HepG2 (cell line): ENCODE results near the gene KAZN. TPM values are rescaled to one million over a fixed set of nuclear protein-coding genes. Genes with fewer than 3 reads are reported as not detected.

Source experiments
- ATAC-seq: fragments of 200-7000 bp; cut with Tn5 transposase; 3 replicates; pipeline ENCODE4 v1.9.1; 2020; ENCODE audit warnings: mild to moderate bottlenecking, moderate library complexity
- BruUV-seq: library from RNA; stranded (reverse); fragments of 400-500 nt; replicated peaks from 2 replicates; lab custom pipeline; 2021; lab: Mats Ljungman, UMichigan
- CTCF ChIA-PET: fragments of 300-600 bp; formaldehyde crosslinking; extraction: SDS; loops from one replicate; lab custom pipeline; 2021; ENCODE audit warnings: low total read pairs, inconsistent platforms, low intra/inter-chr PET ratio; lab: Yijun Ruan, JAX
- POLR2A ChIA-PET: fragments of 350-600 bp; sonication (Branson Sonifier 250); formaldehyde crosslinking; loops from one replicate; lab custom pipeline; 2020; ENCODE audit warnings: antibody characterized with exemption, inconsistent platforms; lab: Yijun Ruan, JAX
- DNase-seq: peaks from one replicate; pipeline ENCODE4 v3.0.0-alpha.2; 2015; ENCODE audit warnings: low spot score
- FAIRE-seq: peaks from 3 replicates; lab custom pipeline; 2011; peaks lifted over from hg19 to GRCh38; lab: Jason Lieb, UNC
- H2AFZ ChIP-seq: one replicate; pipeline ENCODE4 v1.6.1; 2011; ENCODE audit warnings: low read length, inconsistent platforms
- H3K27ac ChIP-seq: fragments of 300-600 bp; 3 replicates; pipeline ENCODE4 v1.8.0; 2011; ENCODE audit warnings: mixed run types, mild to moderate bottlenecking, mixed read lengths, low read length, inconsistent platforms; ENCODE audit not compliant: insufficient read depth; ENCODE audit errors: extremely low read length
- H3K27me3 ChIP-seq, 2 experiments: fragments of 200-600 bp in 1 of 2; 2 replicates in 1 of 2; 3 replicates in 1 of 2; pipeline versions ENCODE4 v1.6.0 to v1.8.0; 2011; ENCODE audit warnings: low read length in 2 of 2, mild to moderate bottlenecking in 2 of 2, moderate library complexity in 2 of 2, inconsistent platforms in 1 of 2; ENCODE audit not compliant: insufficient read depth in 2 of 2, control insufficient read depth in 1 of 2
- H3K36me3 ChIP-seq, 2 experiments: fragments of 200-600 bp in 1 of 2; replicated peaks in 1 of 2; 2 replicates in 1 of 2; 3 replicates in 1 of 2; pipeline versions ENCODE4 v1.5.1 to v1.8.0; 2011; ENCODE audit warnings: low read length in 2 of 2, inconsistent platforms in 1 of 2; ENCODE audit not compliant: insufficient read depth in 2 of 2, control insufficient read depth in 1 of 2
- H3K4me1 ChIP-seq: 2 replicates; pipeline ENCODE4 v1.5.1; 2012; ENCODE audit warnings: low read length, inconsistent platforms; ENCODE audit not compliant: insufficient read depth
- H3K4me2 ChIP-seq: 2 replicates; pipeline ENCODE4 v1.6.0; 2011; ENCODE audit warnings: low read depth, low read length, inconsistent platforms
- H3K4me3 ChIP-seq, 3 experiments: fragments of 200-600 bp in 1 of 3; sonication (generic), shearing (Covaris generic) in 1 of 3; replicated peaks in 1 of 3; 2 replicates each; pipeline ENCODE4 v1.5.1; 2011 to 2016; ENCODE audit warnings: low read length in 3 of 3, inconsistent platforms in 2 of 3, low read depth in 2 of 3, mild to moderate bottlenecking in 2 of 3, control low read depth in 1 of 3, mixed read lengths in 1 of 3; ENCODE audit not compliant: insufficient read depth in 1 of 3
- H3K79me2 ChIP-seq: one replicate; pipeline ENCODE4 v1.6.1; 2011; ENCODE audit warnings: low read length, inconsistent platforms; ENCODE audit not compliant: insufficient read depth
- H3K9ac ChIP-seq: 2 replicates; pipeline ENCODE4 v1.6.0; 2011; ENCODE audit warnings: mild to moderate bottlenecking, low read depth, low read length, inconsistent platforms; ENCODE audit not compliant: insufficient read depth
- H3K9me3 ChIP-seq: 2 replicates; pipeline ENCODE4 v1.5.1; 2012; ENCODE audit warnings: mild to moderate bottlenecking, low read length
- H4K20me1 ChIP-seq: 2 replicates; pipeline ENCODE4 v1.6.0; 2011; ENCODE audit warnings: inconsistent platforms, mild to moderate bottlenecking, low read length, moderate library complexity; ENCODE audit not compliant: insufficient read depth
- ATM ChIP-seq: fragments of 450-650 bp; IDR thresholded peaks from 2 replicates; pipeline ENCODE4 v1.7.1; 2017; ENCODE audit warnings: mild to moderate bottlenecking, borderline replicate concordance
- HBP1 ChIP-seq: IDR thresholded peaks from 2 replicates; pipeline ENCODE4 v1.6.1; 2016; ENCODE audit warnings: low read depth, control low read depth
- IRF9 ChIP-seq: sonication (generic); formaldehyde crosslinking; IDR thresholded peaks from 2 replicates; pipeline ENCODE4 v1.8.0; 2022; ENCODE audit warnings: missing genetic modification reagents, mild to moderate bottlenecking, borderline replicate concordance
- JUN ChIP-seq: sonication (generic); formaldehyde crosslinking; IDR thresholded peaks from 2 replicates; pipeline ENCODE4 v1.4.0; 2020; ENCODE audit warnings: mild to moderate bottlenecking, missing genetic modification reagents
- KDM2A ChIP-seq: sonication (generic); formaldehyde crosslinking; IDR thresholded peaks from 2 replicates; pipeline ENCODE4 v1.4.0; 2020; ENCODE audit warnings: low read depth, missing genetic modification reagents, borderline replicate concordance
- MAFF ChIP-seq: IDR thresholded peaks from 2 replicates; pipeline ENCODE4 v1.6.1; 2011; ENCODE audit warnings: low read depth, low read length, improper control_type of control experiment
- MAFG ChIP-seq: sonication (generic); formaldehyde crosslinking; IDR thresholded peaks from 2 replicates; pipeline ENCODE4 v1.5.1; 2020; ENCODE audit warnings: mild to moderate bottlenecking, missing genetic modification reagents
- MED13 ChIP-seq: sonication (generic); formaldehyde crosslinking; IDR thresholded peaks from 2 replicates; pipeline ENCODE4 v1.5.0; 2020; ENCODE audit warnings: missing genetic modification reagents
- MTF2 ChIP-seq: sonication (generic); formaldehyde crosslinking; IDR thresholded peaks from 2 replicates; pipeline ENCODE4 v1.5.0; 2020; ENCODE audit warnings: missing genetic modification reagents, borderline replicate concordance
- NFKBIZ ChIP-seq: IDR thresholded peaks from 2 replicates; pipeline ENCODE4 v1.6.1; 2018; ENCODE audit warnings: missing genetic modification reagents, missing compliant biosample characterization
- REPIN1 ChIP-seq: sonication (generic); formaldehyde crosslinking; IDR thresholded peaks from 2 replicates; pipeline ENCODE4 v1.8.0; 2022; ENCODE audit warnings: missing genetic modification reagents, low read depth, mild to moderate bottlenecking, borderline replicate concordance
- TGIF2 ChIP-seq: IDR thresholded peaks from 2 replicates; pipeline ENCODE4 v1.6.1; 2016; ENCODE audit warnings: control low read depth, missing compliant biosample characterization
- ZEB1 ChIP-seq: IDR thresholded peaks from 2 replicates; pipeline ENCODE4 v1.6.1; 2012; ENCODE audit warnings: mild to moderate bottlenecking, low read depth, inconsistent platforms; ENCODE audit not compliant: insufficient replicate concordance
- ZFP41 ChIP-seq: sonication (generic); formaldehyde crosslinking; IDR thresholded peaks from 2 replicates; pipeline ENCODE4 v1.4.0; 2020; ENCODE audit warnings: mild to moderate bottlenecking, missing genetic modification reagents, borderline replicate concordance
- ZNF382 ChIP-seq: sonication (generic); formaldehyde crosslinking; IDR thresholded peaks from 2 replicates; pipeline ENCODE4 v1.5.0; 2020; ENCODE audit warnings: missing genetic modification reagents, mild to moderate bottlenecking, borderline replicate concordance
- WGBS: methylation state at CpG from one replicate; pipeline ENCODE4 v1.1.6; 2017; ENCODE audit warnings: low lambda C conversion rate; 5-methylcytosine and 5-hydroxymethylcytosine counted together
- in situ Hi-C: cut with HindIII; loops from 2 replicates; pipeline ENCODE4 v1.10.0; 2017; ENCODE audit warnings: low pct_unique_long_range_greater_than_20kb; ENCODE audit not compliant: extremely low pct_ligation_motif_present
- intact Hi-C: fragments of 100-400 bp; cut with micrococcal nuclease; formaldehyde crosslinking; loops from one replicate; pipeline ENCODE4 v1.10.0; 2022; ENCODE audit not compliant: unreplicated experiment
- polyA plus RNA-seq, 8 experiments: library from polyadenylated mRNA; depleted of rRNA in 3 of 8; stranded (reverse) in 7 of 8; unstranded in 1 of 8; fragments of >200 nt; fragmentation: Illumina TruSeq in 4 of 8; extraction: Trizol in 4 of 8; gene quantifications; 2 replicates each; pipeline versions ENCODE4 v1.2.1 to v1.2.3, GENCODE V29; 2011 to 2016; ENCODE audit warnings: low read depth in 4 of 8, missing spikeins in 1 of 8, mixed read lengths in 1 of 8; ENCODE audit not compliant: insufficient read depth in 1 of 8
- total RNA-seq, 5 experiments: library from RNA; depleted of rRNA; stranded (reverse); fragments of >200 nt; fragmentation: Illumina TruSeq; extraction: Trizol; gene quantifications; 2 replicates each; pipeline ENCODE4 v1.2.3, GENCODE V29; 2016; ENCODE audit warnings: low read depth in 1 of 5

KAZN gene
- total and polyA plus RNA-seq, 2 of the 13 experiments (the other 11 are each of a cell fraction or from before 2014, with no cell fraction given), result 10.4 to 13.5 TPM

DNA sequence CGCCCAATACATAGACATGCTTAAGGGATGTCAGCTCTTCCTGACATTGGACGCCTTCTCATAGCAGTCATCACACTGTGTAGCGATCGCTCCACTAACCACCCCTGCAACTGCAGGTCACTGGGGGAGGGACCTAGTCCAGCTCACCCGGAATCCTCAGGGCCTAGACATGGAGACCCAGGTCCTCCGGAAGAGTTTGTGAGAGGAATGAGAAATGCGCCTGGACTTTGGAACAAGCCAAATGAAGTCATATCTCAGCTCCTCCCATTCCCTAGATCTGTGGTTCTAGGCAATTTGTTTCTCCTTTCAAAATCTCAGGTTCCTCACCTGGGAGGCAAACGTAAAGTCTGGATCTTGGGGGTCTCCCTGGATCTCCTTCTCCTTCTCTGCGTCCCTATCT is 253.3 kb downstream of the KAZN start:
- Histone ChIP-seq H2AFZ (no peak overlapping the region), H4K20me1 (no peaks in the 10 kb centered on the region), H3K4me1 (no peaks in the 10 kb centered on the region), H3K27ac (no peak overlapping the region), H3K9ac (no peak overlapping the region), H3K4me2 (no peak overlapping the region), H3K4me3 (no peak overlapping the region), H3K9me3 (no peaks in the 10 kb centered on the region), H3K79me2 (no peaks in the 10 kb centered on the region), H3K27me3 (peaks cover 2 to 70% of the 10 kb centered on the region in 2 experiments), H3K36me3 (no peaks in the 10 kb centered on the region)
- WGBS, result 29% methylated on average over 2 of the region's 9 CpGs
- in situ Hi-C loops, result no loop called here
- DNase-seq (no peak), ATAC-seq (no peak), FAIRE-seq (no peak)
- BruUV-seq, result no TSS peak
- intact Hi-C loops, result no loop called here
- ChIA-PET CTCF (no interaction called here), POLR2A (no interaction called here)
- TF ChIP-seq ZFP41 (CRISPR knock-in tag) (no peak), JUN (CRISPR knock-in tag) (no peak), MAFG (CRISPR knock-in tag) (no peak)

DNA sequence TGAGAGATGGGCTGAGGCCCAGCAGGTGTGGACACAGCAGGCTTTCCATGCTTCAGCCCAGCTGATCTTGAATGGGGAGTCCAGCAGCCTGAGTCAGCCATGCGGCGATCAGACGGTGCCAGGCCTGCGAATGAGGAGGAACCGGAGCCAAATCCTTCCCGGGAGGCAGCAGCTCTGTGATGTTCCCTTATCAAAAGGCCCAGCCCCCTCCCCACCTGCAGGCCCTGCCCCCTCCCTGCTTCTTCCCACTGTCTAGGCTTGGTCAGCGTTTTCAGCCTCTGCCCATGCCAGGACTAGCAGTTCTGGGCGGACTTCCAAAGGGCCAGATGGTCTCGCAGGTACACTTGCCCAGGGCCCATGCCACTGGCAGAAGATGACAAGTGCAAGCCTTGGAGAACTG is 253.8 kb downstream of the KAZN start:
- Histone ChIP-seq H3K27me3 (peaks cover 2 to 68% of the 10 kb centered on the region in 2 experiments), H3K4me3 (no peak overlapping the region), H3K9ac (no peak overlapping the region), H2AFZ (no peak overlapping the region), H3K4me2 (no peak overlapping the region), H3K9me3 (no peaks in the 10 kb centered on the region), H3K36me3 (no peaks in the 10 kb centered on the region), H4K20me1 (no peaks in the 10 kb centered on the region), H3K79me2 (no peaks in the 10 kb centered on the region), H3K27ac (no peak overlapping the region), H3K4me1 (no peaks in the 10 kb centered on the region)
- WGBS, result 60% methylated on average over 7 of the region's 9 CpGs
- in situ Hi-C loops (no loop called here), intact Hi-C loops (no loop called here)
- BruUV-seq, result no TSS peak
- ChIA-PET CTCF (no interaction called here), POLR2A (no interaction called here)
- DNase-seq, result no peak
- no peak for ATAC-seq
- no peak for FAIRE-seq
- TF ChIP-seq MTF2, result no peak
- no peak for TF ChIP-seq ZEB1
- no peak for TF ChIP-seq ATM
- TF ChIP-seq MAFF, result no peak
- no peak for TF ChIP-seq KDM2A
- no peak for TF ChIP-seq HBP1 (CRISPR knock-in tag)
- no peak for TF ChIP-seq TGIF2 (CRISPR knock-in tag)
- TF ChIP-seq ZNF382 (CRISPR knock-in tag), result no peak
- TF ChIP-seq IRF9, result no peak
- TF ChIP-seq REPIN1, result no peak
- no peak for TF ChIP-seq MED13 (CRISPR knock-in tag)
- no peak for TF ChIP-seq NFKBIZ (CRISPR knock-in tag)
